Testis (tissue), 3 donors: ENCODE measurements around the gene KCNJ14. TPM values are rescaled to one million over a fixed set of nuclear protein-coding genes. Genes with fewer than 3 reads are reported as not detected.

Source experiments
- DNase-seq: peaks from one replicate; pipeline ENCODE4 v3.0.0-alpha.2; 2019
- H3K27ac ChIP-seq, 2 donors: fragments of 200-600 bp; sonication (generic); one replicate each; pipeline ENCODE4 v1.5.1; 2019
- H3K27me3 ChIP-seq: fragments of 200-600 bp; sonication (generic); one replicate; pipeline ENCODE4 v1.5.1; 2019
- H3K36me3 ChIP-seq: fragments of 200-600 bp; sonication (generic); one replicate; pipeline ENCODE4 v1.5.1; 2017; ENCODE audit warnings: low read depth; ENCODE audit errors: missing control alignments
- H3K4me1 ChIP-seq: fragments of 200-600 bp; sonication (generic); one replicate; pipeline ENCODE4 v1.5.1; 2019
- H3K4me3 ChIP-seq, 2 donors: fragments of 200-600 bp; sonication (generic); one replicate each; pipeline ENCODE4 v1.5.1; 2017 to 2019
- H3K9me3 ChIP-seq: fragments of 200-600 bp; sonication (generic); one replicate; pipeline ENCODE4 v1.5.1; 2017
- POLR2A ChIP-seq: fragments of 450-650 bp; IDR thresholded peaks from one replicate; pipeline ENCODE4 v1.6.1; 2017; ENCODE audit warnings: antibody characterized with exemption, mild to moderate bottlenecking, moderate library complexity
- WGBS, 2 donors: methylation state at CpG; one replicate each; pipeline ENCODE4 v1.1.5; 2018; 5-methylcytosine and 5-hydroxymethylcytosine counted together
- intact Hi-C: fragments of 100-400 bp; cut with DNase I; formaldehyde crosslinking; loops from one replicate; pipeline ENCODE4 v1.15.1; 2023; ENCODE audit warnings: low total_unique reads
- polyA plus RNA-seq: library from polyadenylated mRNA; stranded (reverse); fragments of 350-450 nt; fragmentation: Illumina TruSeq; extraction: RNeasy Lipid Tissue Mini Kit (QIAGEN cat#74804); gene quantifications from one replicate; pipeline ENCODE4 v1.2.3, GENCODE V29; 2014; ENCODE audit warnings: low read depth, low replicate concordance; ENCODE audit not compliant: insufficient read depth
- total RNA-seq, 2 donors: library from RNA; depleted of rRNA; stranded (reverse); fragments of >200 nt; gene quantifications; one replicate each; pipeline ENCODE4 v1.2.3, GENCODE V29; 2016
- TF ChIP-seq, protein P1 (sequence below), 3 experiments: fragments of 450-650 bp in 2 of 3; fragments of 200-600 bp in 1 of 3; sonication (generic) in 1 of 3; IDR thresholded peaks; one replicate each; pipeline ENCODE4 v1.5.1; 2016 to 2019; ENCODE audit warnings: antibody characterized with exemption in 3 of 3, mild to moderate bottlenecking in 2 of 3, moderate library complexity in 1 of 3

KCNJ14 gene
- total and polyA plus RNA-seq, 3 donors from 2014 or later: 0.66 to 2.2 (median 1.6) TPM

DNA sequence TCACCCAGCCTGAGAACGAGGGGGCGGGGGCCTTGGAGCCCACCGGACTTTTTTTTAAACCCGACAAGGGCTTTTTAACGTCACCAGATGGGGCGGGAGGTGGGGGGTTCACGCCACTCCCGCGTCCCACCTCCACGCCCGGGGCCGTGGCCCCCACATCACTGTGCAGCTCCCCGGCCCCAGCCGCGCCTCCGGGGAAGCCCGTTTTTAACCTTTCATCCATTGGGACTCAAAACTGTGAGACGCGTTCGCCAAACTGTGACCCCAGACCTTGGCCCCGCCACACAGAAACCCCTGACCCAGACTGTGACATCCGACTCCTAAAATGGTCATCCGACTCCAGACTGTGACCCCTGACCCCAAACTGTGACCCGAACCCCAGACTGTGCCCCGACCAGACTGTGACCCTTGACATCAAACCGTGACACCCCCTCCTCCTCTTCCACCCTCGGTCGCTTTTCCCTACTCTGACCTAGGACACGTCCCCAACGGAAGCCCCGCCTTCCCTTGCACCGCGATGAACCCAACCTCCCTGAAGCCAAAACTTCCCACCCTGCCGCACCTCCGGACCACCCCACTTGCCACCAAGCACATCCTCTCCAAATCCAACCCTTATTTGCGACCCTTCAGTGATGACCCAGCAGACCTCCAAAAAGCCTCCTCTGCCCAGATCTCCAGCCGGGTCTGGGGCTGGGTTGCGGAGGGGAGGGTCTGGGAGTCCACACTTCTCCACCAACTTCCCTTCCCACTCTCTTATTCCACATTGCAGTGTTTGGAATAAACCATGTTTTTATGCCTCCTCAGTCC lies 11.0 kb upstream of the KCNJ14 start:
- peak overlapping the region in 1 of 2 donors; percentile 45 for H3K4me3 ChIP-seq
- H3K27ac ChIP-seq: no peak overlapping the region
- H3K9me3 ChIP-seq: no peaks in the 10 kb centered on the region
- no peak for DNase-seq
- no peaks in the 10 kb centered on the region for H3K36me3 ChIP-seq
- peaks cover 17% of the 10 kb centered on the region for H3K4me1 ChIP-seq
- H3K27me3 ChIP-seq: no peaks in the 10 kb centered on the region
- TF ChIP-seq, protein P1, sequence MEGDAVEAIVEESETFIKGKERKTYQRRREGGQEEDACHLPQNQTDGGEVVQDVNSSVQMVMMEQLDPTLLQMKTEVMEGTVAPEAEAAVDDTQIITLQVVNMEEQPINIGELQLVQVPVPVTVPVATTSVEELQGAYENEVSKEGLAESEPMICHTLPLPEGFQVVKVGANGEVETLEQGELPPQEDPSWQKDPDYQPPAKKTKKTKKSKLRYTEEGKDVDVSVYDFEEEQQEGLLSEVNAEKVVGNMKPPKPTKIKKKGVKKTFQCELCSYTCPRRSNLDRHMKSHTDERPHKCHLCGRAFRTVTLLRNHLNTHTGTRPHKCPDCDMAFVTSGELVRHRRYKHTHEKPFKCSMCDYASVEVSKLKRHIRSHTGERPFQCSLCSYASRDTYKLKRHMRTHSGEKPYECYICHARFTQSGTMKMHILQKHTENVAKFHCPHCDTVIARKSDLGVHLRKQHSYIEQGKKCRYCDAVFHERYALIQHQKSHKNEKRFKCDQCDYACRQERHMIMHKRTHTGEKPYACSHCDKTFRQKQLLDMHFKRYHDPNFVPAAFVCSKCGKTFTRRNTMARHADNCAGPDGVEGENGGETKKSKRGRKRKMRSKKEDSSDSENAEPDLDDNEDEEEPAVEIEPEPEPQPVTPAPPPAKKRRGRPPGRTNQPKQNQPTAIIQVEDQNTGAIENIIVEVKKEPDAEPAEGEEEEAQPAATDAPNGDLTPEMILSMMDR (IDR thresholded peaks at IDR 0.05): no peak
- no peak for TF ChIP-seq POLR2A
- WGBS, 2 donors: 25 to 30% methylated on average over 32 to 38 of the region's 38 CpGs
- intact Hi-C loops: no loop called here

GRCh38 chr19:48444936-48445200 lies 10.5 kb upstream of the KCNJ14 start:
- TF ChIP-seq, protein P1 (IDR thresholded peaks at IDR 0.05): no peak
- no peak for TF ChIP-seq POLR2A
- 8 to 13% methylated on average over 3 of the region's 3 CpGs for WGBS, 2 donors
- peaks cover 17% of the 10 kb centered on the region for H3K4me1 ChIP-seq
- DNase-seq: no peak
- H3K27ac ChIP-seq: peak overlapping the region; percentile 84 to 94
- intact Hi-C loops: no loop called here
- no peaks in the 10 kb centered on the region for H3K36me3 ChIP-seq
- H3K9me3 ChIP-seq: no peaks in the 10 kb centered on the region
- peak overlapping the region in 1 of 2 donors; percentile 80 for H3K4me3 ChIP-seq
- no peaks in the 10 kb centered on the region for H3K27me3 ChIP-seq

GRCh38 chr19:48445256-48445605 lies 10.1 kb upstream of the KCNJ14 start:
- no peak for TF ChIP-seq POLR2A
- TF ChIP-seq, protein P1 (IDR thresholded peaks at IDR 0.05): peak; percentile 34 to 82 (median 41)
- H3K36me3 ChIP-seq: no peaks in the 10 kb centered on the region
- peaks cover 17% of the 10 kb centered on the region for H3K4me1 ChIP-seq
- peak; percentile 61 for DNase-seq
- no peaks in the 10 kb centered on the region for H3K27me3 ChIP-seq
- intact Hi-C loops: no loop called here
- peak overlapping the region; percentile 80 to 92 for H3K4me3 ChIP-seq
- WGBS, 2 donors: 1 to 3% methylated on average over 6 of the region's 6 CpGs
- peak overlapping the region; percentile 84 to 94 for H3K27ac ChIP-seq
- no peaks in the 10 kb centered on the region for H3K9me3 ChIP-seq

DNA sequence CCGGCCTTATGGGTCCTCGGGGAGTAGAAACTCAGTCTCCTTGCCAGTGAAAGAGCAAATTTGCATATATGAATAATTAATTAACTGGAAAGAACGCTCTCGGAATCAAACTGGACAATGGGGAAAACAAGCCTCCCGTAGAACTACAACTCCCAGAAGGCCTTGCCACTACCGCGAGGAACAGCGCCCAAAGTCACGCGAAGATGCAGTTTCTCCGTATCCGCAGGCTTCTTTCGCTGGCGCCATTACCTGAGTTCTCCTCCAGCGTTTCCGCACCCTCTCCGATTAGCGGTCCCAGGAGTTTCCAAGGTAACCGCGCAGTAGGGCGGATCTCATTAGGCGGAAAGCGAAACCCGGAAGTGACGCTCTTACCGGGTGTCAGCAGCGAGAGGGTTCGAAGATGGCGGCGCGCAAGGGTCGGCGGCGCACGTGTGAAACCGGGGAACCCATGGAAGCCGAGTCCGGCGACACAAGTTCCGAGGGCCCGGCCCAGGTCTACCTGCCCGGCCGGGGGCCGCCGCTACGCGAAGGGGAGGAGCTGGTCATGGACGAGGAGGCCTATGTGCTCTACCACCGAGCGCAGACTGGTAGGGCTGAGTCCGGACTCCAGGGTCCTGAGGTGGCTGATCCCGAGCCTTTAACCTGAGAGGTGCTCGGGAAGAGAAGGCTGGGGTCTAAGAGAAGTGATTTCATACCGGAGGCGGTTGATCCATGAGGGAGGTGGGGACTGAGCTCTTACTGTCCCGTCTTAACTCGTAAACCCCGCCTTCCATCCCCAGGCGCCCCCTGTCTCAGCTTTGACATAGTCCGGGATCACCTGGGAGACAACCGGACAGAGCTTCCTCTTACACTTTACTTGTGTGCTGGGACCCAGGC lies 9.5 kb upstream of the KCNJ14 start, which contains the start of gene GRWD1:
TSS of gene GRWD1 (plus strand) at position 378 of the 876 bp plus-strand sequence. CDS start at position 401, 23 bp downstream.
- Histone ChIP-seq H3K4me3 (peak within 1 kb of the TSS; percentile 80 to 92), H3K27me3 (no peaks in the 10 kb centered on the region), H3K4me1 (peaks cover 17% of the 10 kb centered on the region), H3K36me3 (no peaks in the 10 kb centered on the region), H3K9me3 (no peaks in the 10 kb centered on the region), H3K27ac (peak within 1 kb of the TSS; percentile 84 to 94)
- WGBS, 2 donors: 0 to 1% methylated on average over 51 to 60 of the region's 61 CpGs
- TF ChIP-seq, protein P1 (IDR thresholded peaks at IDR 0.05): peak in 1 of 3 experiments; percentile 1
- TF ChIP-seq POLR2A: no peak
- intact Hi-C loops: no loop called here
- peak; percentile 98 for DNase-seq
